Omental fat pad (tissue), 4 donors: Measurements from ENCODE around the gene CTRB2. TPM values are rescaled to one million over a fixed set of nuclear protein-coding genes. Genes with fewer than 3 reads are reported as not detected.

Experiments used
- ATAC-seq: fragments of 150-250 bp; one replicate; pipeline ENCODE4 v1.9.1; 2016; ENCODE audit warnings: mild to moderate bottlenecking, moderate library complexity; ENCODE audit not compliant: low FRiP score
- DNase-seq: peaks from one replicate; pipeline ENCODE4 v3.0.0-alpha.2; 2019; ENCODE audit warnings: low spot score
- total RNA-seq, 4 donors: library from RNA; depleted of rRNA; stranded (reverse); fragments of >200 nt; gene quantifications; one replicate each; pipeline ENCODE4 v1.1.0, GENCODE V29; 2016
- TF ChIP-seq, protein P1 (sequence below), 3 donors: fragments of 450-650 bp; IDR thresholded peaks; one replicate each; pipeline ENCODE4 v1.5.1; 2016 to 2017; ENCODE audit warnings: antibody characterized with exemption in 3 of 3, mild to moderate bottlenecking in 3 of 3, moderate library complexity in 2 of 3

Gene CTRB2
- total RNA-seq, 4 donors from 2014 or later, result not detected

- DNase-seq (no peak), ATAC-seq (no peak)
- TF ChIP-seq, protein P1, sequence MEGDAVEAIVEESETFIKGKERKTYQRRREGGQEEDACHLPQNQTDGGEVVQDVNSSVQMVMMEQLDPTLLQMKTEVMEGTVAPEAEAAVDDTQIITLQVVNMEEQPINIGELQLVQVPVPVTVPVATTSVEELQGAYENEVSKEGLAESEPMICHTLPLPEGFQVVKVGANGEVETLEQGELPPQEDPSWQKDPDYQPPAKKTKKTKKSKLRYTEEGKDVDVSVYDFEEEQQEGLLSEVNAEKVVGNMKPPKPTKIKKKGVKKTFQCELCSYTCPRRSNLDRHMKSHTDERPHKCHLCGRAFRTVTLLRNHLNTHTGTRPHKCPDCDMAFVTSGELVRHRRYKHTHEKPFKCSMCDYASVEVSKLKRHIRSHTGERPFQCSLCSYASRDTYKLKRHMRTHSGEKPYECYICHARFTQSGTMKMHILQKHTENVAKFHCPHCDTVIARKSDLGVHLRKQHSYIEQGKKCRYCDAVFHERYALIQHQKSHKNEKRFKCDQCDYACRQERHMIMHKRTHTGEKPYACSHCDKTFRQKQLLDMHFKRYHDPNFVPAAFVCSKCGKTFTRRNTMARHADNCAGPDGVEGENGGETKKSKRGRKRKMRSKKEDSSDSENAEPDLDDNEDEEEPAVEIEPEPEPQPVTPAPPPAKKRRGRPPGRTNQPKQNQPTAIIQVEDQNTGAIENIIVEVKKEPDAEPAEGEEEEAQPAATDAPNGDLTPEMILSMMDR (IDR thresholded peaks at IDR 0.05), result no peak
Measured at GRCh38 chr16:75204410-75204758, 2.6 kb downstream of the CTRB2 start.

DNA sequence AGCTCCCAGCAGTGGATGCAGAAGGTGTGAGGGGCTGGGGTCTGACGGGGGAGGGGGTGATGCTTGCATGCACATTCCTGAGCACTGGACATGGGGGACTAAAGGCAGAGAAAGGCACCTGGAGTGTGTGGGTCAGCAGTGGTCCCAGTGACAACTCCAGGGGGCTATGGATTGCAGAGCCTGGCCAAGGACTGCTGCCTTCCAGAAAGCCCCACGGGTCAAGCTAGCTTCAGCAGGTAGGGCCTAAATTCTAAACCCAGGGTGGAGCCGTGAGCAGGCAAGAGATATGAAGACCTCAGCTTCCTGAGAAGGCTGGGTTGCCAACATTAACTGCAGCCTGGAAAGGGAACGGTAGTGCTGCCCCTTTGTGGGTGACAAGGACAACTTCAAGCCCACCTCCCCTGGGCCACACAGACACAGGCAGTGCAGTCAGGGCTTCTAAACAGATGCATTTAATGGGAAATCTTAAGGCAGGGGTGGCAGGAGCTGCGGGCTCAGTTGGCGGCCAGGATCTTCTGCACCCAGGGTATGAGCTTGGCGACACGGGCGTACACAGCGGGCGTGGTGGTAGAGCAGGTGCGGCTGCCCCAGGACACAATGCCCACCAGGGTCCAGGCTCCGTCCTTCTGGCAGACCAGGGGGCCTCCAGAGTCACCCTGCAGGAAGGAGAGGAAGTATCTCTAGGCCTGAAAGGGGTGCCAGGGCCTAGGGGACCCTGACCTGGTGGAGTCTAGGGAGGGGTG is 3.1 kb downstream of the CTRB2 start:
- DNase-seq (no peak), ATAC-seq (no peak)
- TF ChIP-seq, protein P1 (IDR thresholded peaks at IDR 0.05), result no peak

GRCh38 chr16:75203096-75203495 is 3.9 kb downstream of the CTRB2 start:
- TF ChIP-seq, protein P1 (IDR thresholded peaks at IDR 0.05), result no peak
- no peak for ATAC-seq
- no peak for DNase-seq

DNA sequence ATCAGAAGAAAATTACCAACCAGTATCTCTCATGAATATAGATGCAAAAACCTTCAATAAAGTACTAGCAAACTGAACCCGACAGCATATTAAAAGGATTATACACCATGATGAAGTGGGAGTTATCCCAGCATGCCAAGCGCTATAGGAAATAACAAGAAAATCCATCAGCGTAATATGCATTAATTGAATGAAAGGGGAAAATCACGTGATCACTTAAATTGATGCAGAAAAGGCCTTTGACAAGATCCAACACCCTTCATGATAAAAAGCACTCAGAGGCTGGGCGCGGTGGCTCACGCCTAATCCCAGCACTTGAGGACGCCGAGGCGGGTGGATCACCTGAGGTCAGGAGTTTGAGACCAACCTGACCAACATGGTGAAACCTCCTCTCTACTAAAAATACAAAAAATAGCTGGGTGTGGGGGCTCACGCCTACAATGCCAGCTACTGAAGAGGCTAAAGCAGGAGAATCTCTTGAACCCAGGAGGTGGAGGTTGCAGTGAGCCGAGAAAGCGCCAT is 4.8 kb downstream of the CTRB2 start:
- TF ChIP-seq, protein P1 (IDR thresholded peaks at IDR 0.05), result no peak
- no peak for ATAC-seq
- no peak for DNase-seq

DNA sequence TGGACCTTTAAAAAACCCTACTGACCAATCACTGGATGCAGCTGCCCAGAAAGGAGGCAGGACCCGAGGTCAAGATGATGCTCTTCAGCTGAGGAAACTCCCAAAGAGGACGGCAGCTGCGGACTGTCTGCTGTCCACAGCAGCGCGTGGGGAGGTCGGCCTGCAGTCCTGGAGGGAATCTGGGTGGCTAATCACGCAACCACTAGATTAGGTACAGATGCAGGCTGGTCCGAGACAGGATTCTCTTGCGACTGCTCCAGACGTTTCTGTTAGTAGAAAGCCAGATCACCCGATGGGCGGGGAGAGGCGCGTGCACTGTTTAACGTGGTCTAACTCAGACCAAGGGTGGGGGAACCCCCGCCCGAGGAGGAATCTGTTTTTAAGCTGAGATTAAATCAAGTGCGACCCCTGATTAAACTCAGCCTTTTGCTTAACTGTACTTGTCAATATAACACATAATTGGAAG is 8.8 kb downstream of the CTRB2 start:
- ATAC-seq, result no peak
- DNase-seq, result no peak
- TF ChIP-seq, protein P1 (IDR thresholded peaks at IDR 0.05), result no peak

DNA sequence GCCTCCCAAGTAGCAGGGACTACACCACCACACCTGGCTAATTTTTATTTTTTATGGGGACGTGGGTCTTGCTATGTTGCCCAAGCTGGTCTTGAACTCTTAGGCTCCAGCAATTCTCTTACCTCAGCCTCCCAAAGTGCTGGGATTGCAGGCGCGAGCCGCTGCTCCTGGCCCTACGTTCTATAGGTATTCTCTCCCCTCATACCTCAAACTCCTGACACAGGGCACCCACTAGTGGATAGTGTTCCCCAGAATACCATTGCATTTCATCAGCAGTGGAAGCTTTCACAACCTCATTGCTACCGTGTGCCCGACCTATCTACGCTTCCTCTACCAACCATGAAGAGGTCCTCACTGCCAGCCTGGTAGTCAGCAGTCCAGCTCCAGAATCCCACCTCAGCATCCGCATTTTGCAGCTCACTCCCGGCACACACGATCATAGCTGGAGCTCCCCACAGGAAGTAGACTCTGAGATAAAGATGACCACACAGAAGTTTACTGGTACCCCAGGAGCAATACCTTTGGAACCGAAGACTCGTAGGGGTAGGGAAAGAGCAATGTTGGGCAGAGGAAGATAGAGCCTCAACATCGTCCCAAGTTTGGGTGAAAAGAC is 9.3 kb downstream of the CTRB2 start:
- TF ChIP-seq, protein P1 (IDR thresholded peaks at IDR 0.05), result no peak
- DNase-seq (no peak), ATAC-seq (no peak)

GRCh38 chr16:75196836-75197235 is 10.1 kb downstream of the CTRB2 start:
- TF ChIP-seq, protein P1 (IDR thresholded peaks at IDR 0.05), result no peak
- DNase-seq (no peak), ATAC-seq (no peak)
